GM18507 (cell line): ENCODE results near the gene SOX14.

Experiments used
- DNase-seq: peaks from one replicate; pipeline ENCODE4 v3.0.0; 2011; ENCODE audit warnings: low read depth; ENCODE audit not compliant: insufficient read length; ENCODE audit errors: extremely low spot score
- FAIRE-seq: peaks from 2 replicates; lab custom pipeline; 2011; peaks lifted over from hg19 to GRCh38; lab: Jason Lieb, UNC

The SOX14 gene

GRCh38 chr3:137767538-137768360 is 3.6 kb downstream of the SOX14 start:
- FAIRE-seq (no peak), DNase-seq (no peak)

GRCh38 chr3:137768361-137769321 is 4.5 kb downstream of the SOX14 start:
- DNase-seq = no peak
- no peak for FAIRE-seq

GRCh38 chr3:137769322-137770065 is 5.4 kb downstream of the SOX14 start:
- no peak for DNase-seq

GRCh38 chr3:137770066-137770834 is 6.1 kb downstream of the SOX14 start:
- FAIRE-seq (no peak), DNase-seq (no peak)

More at GRCh38 chr3:137769322-137770065, 5.4 kb downstream of the SOX14 start:
- no peak for FAIRE-seq

- FAIRE-seq (no peak), DNase-seq (no peak)
These were observed 6.8 kb downstream of the SOX14 start for GRCh38 chr3:137770835-137771399.

GRCh38 chr3:137771401-137772213 is 7.5 kb downstream of the SOX14 start:
- no peak for FAIRE-seq
- DNase-seq = no peak

GRCh38 chr3:137772214-137772955 is 8.3 kb downstream of the SOX14 start:
- DNase-seq (no peak), FAIRE-seq (no peak)

GRCh38 chr3:137778941-137779340 is 14.8 kb downstream of the SOX14 start:
- no peak for FAIRE-seq
- no peak for DNase-seq

GRCh38 chr3:137787529-137787928 is 23.4 kb downstream of the SOX14 start:
- no peak for FAIRE-seq

GRCh38 chr3:137789236-137789635 is 25.1 kb downstream of the SOX14 start:
- DNase-seq = no peak
- no peak for FAIRE-seq

More at GRCh38 chr3:137787529-137787928, 23.4 kb downstream of the SOX14 start:
- no peak for DNase-seq

- FAIRE-seq (peak; percentile 38), DNase-seq (no peak)
These were observed 28.6 kb downstream of the SOX14 start for GRCh38 chr3:137792626-137793271.

GRCh38 chr3:137796993-137797392 is 32.9 kb downstream of the SOX14 start:
- DNase-seq (no peak), FAIRE-seq (no peak)

GRCh38 chr3:137803215-137803614 is 39.1 kb downstream of the SOX14 start:
- no peak for DNase-seq
- no peak for FAIRE-seq

- no peak for FAIRE-seq
- no peak for DNase-seq
These were observed 43.9 kb downstream of the SOX14 start for GRCh38 chr3:137807998-137808397.

GRCh38 chr3:137809509-137809908 is 45.4 kb downstream of the SOX14 start:
- FAIRE-seq (no peak), DNase-seq (no peak)

- FAIRE-seq = no peak
- DNase-seq = no peak
These were observed 47.9 kb downstream of the SOX14 start for GRCh38 chr3:137812023-137812422.

- DNase-seq (no peak), FAIRE-seq (no peak)
These were observed 51.1 kb downstream of the SOX14 start for GRCh38 chr3:137815251-137815650.
